IMR-90 (cell line): ENCODE data around the gene ANXA4. TPM values are rescaled to one million over a fixed set of nuclear protein-coding genes. Genes with fewer than 3 reads are reported as not detected.

Experiments
- ATAC-seq: fragments of 200-7000 bp; cut with Tn5 transposase; 2 replicates; pipeline ENCODE4 v1.9.1; 2020; ENCODE audit warnings: low read depth, mild to moderate bottlenecking, moderate library complexity
- BruUV-seq: library from RNA; stranded (reverse); fragments of 400-500 nt; replicated peaks from 2 replicates; lab custom pipeline; 2021; lab: Mats Ljungman, UMichigan
- CTCF ChIA-PET: fragments of 300-600 bp; formaldehyde crosslinking; extraction: SDS; loops from one replicate; lab custom pipeline; 2021; ENCODE audit warnings: antibody characterized with exemption; lab: Yijun Ruan, JAX
- POLR2A ChIA-PET: fragments of 300-600 bp; sonication (Branson Sonifier 250); formaldehyde crosslinking; loops from one replicate; lab custom pipeline; 2022; ENCODE audit warnings: antibody characterized with exemption; ENCODE audit not compliant: unreplicated experiment; lab: Charles Lee
- DNase-seq: peaks from one replicate; pipeline ENCODE4 v3.0.0; 2013
- H2AFZ ChIP-seq: replicated peaks from 2 replicates; pipeline ENCODE3; 2013; ENCODE audit warnings: low read length, mild to moderate bottlenecking; ENCODE audit not compliant: poor library complexity
- H2AK5ac ChIP-seq: 2 replicates; pipeline ENCODE4 v1.6.1; 2013; ENCODE audit warnings: low read depth, low read length, inconsistent platforms
- H2AK9ac ChIP-seq: replicated peaks from 2 replicates; pipeline ENCODE3; 2013; ENCODE audit warnings: mild to moderate bottlenecking, low read depth, low read length, moderate library complexity; ENCODE audit not compliant: poor library complexity
- H2BK120ac ChIP-seq: 2 replicates; pipeline ENCODE4 v1.6.1; 2013; ENCODE audit warnings: low read depth, low read length, inconsistent platforms
- H2BK15ac ChIP-seq: 3 replicates; pipeline ENCODE4 v1.6.1; 2013; ENCODE audit warnings: low read depth, low read length, inconsistent platforms
- H2BK20ac ChIP-seq: 2 replicates; pipeline ENCODE4 v1.6.1; 2013; ENCODE audit warnings: low read depth, mild to moderate bottlenecking, inconsistent platforms, low read length, moderate library complexity
- H2BK5ac ChIP-seq: 2 replicates; pipeline ENCODE4 v1.6.1; 2013; ENCODE audit warnings: mild to moderate bottlenecking, low read depth, low read length, inconsistent platforms; ENCODE audit not compliant: poor library complexity, severe bottlenecking
- H3K14ac ChIP-seq: replicated peaks from 2 replicates; pipeline ENCODE4 v1.6.1; 2013; ENCODE audit warnings: low read depth, low read length, inconsistent platforms
- H3K18ac ChIP-seq: 2 replicates; pipeline ENCODE4 v1.6.1; 2013; ENCODE audit warnings: low read depth, low read length, control low read depth
- H3K23ac ChIP-seq: 2 replicates; pipeline ENCODE4 v1.6.1; 2013; ENCODE audit warnings: low read depth, low read length, inconsistent platforms
- H3K27ac ChIP-seq: 2 replicates; pipeline ENCODE4 v1.5.1; 2013; ENCODE audit warnings: mild to moderate bottlenecking, control low read depth, low read length; ENCODE audit not compliant: insufficient read depth
- H3K27me3 ChIP-seq: 2 replicates; pipeline ENCODE4 v1.6.1; 2013; ENCODE audit warnings: low read length; ENCODE audit not compliant: control insufficient read depth, insufficient read depth
- H3K36me3 ChIP-seq: 2 replicates; pipeline ENCODE4 v1.6.1; 2013; ENCODE audit warnings: low read length, mixed read lengths; ENCODE audit not compliant: control insufficient read depth, insufficient read depth
- H3K4ac ChIP-seq: 2 replicates; pipeline ENCODE4 v1.6.1; 2013; ENCODE audit warnings: low read depth, low read length, inconsistent platforms
- H3K4me1 ChIP-seq: 2 replicates; pipeline ENCODE4 v1.6.1; 2013; ENCODE audit warnings: low read length, mixed read lengths; ENCODE audit not compliant: control insufficient read depth, insufficient read depth
- H3K4me2 ChIP-seq: 2 replicates; pipeline ENCODE4 v1.6.1; 2013; ENCODE audit warnings: low read depth, mild to moderate bottlenecking, control low read depth, low read length, moderate library complexity
- H3K4me3 ChIP-seq: 2 replicates; pipeline ENCODE4 v1.5.1; 2013; ENCODE audit warnings: low read depth, mild to moderate bottlenecking, control low read depth, low read length, moderate library complexity; ENCODE audit not compliant: insufficient read depth
- H3K56ac ChIP-seq: 2 replicates; pipeline ENCODE4 v1.6.1; 2013; ENCODE audit warnings: low read length, inconsistent platforms; ENCODE audit not compliant: insufficient read depth; ENCODE audit errors: extremely low read depth
- H3K79me1 ChIP-seq, 2 experiments: 2 replicates each; pipeline ENCODE4 v1.6.1; 2013; ENCODE audit warnings: low read length in 2 of 2, inconsistent platforms in 1 of 2, low read depth in 1 of 2
- H3K9ac ChIP-seq: 2 replicates; pipeline ENCODE4 v1.6.1; 2013; ENCODE audit warnings: low read depth, low read length, control low read depth
- H3K9me1 ChIP-seq: 2 replicates; pipeline ENCODE4 v1.6.1; 2013; ENCODE audit warnings: low read length, inconsistent platforms; ENCODE audit not compliant: insufficient read depth
- H3K9me3 ChIP-seq: 2 replicates; pipeline ENCODE4 v1.6.1; 2013; ENCODE audit warnings: low read length; ENCODE audit not compliant: control insufficient read depth, insufficient read depth
- H4K20me1 ChIP-seq: 2 replicates; pipeline ENCODE4 v1.6.1; 2013; ENCODE audit warnings: low read length, inconsistent platforms; ENCODE audit not compliant: insufficient read depth
- H4K5ac ChIP-seq: 2 replicates; pipeline ENCODE4 v1.6.1; 2013; ENCODE audit warnings: mild to moderate bottlenecking, low read depth, low read length, control low read depth
- H4K8ac ChIP-seq, 2 experiments: 2 replicates each; pipeline ENCODE4 v1.6.1; 2013; ENCODE audit warnings: low read depth in 2 of 2, low read length in 2 of 2, control low read depth in 1 of 2, inconsistent platforms in 1 of 2
- H4K91ac ChIP-seq: 2 replicates; pipeline ENCODE4 v1.6.1; 2013; ENCODE audit warnings: low read depth, low read length, inconsistent platforms; ENCODE audit not compliant: insufficient read depth
- CEBPB ChIP-seq: IDR thresholded peaks from 2 replicates; pipeline ENCODE4 v1.6.1; 2012; ENCODE audit warnings: low read depth, low read length, improper control_type of control experiment
- CHD1 ChIP-seq: IDR thresholded peaks from 2 replicates; pipeline ENCODE4 v1.6.1; 2012; ENCODE audit warnings: low read depth, low read length, improper control_type of control experiment
- FOS ChIP-seq: fragments of 150-350 bp; IDR thresholded peaks from 2 replicates; pipeline ENCODE4 v1.6.1; 2016; ENCODE audit warnings: low read depth, low read length
- MAFK ChIP-seq: IDR thresholded peaks from 2 replicates; pipeline ENCODE4 v1.6.1; 2012; ENCODE audit warnings: low read depth, low read length, improper control_type of control experiment
- MXI1 ChIP-seq: IDR thresholded peaks from 2 replicates; pipeline ENCODE4 v1.6.1; 2012; ENCODE audit warnings: low read depth, mild to moderate bottlenecking, low read length, moderate library complexity, borderline replicate concordance
- NFE2L2 ChIP-seq: fragments of 150-350 bp; IDR thresholded peaks from 2 replicates; pipeline ENCODE4 v1.6.1; 2016; ENCODE audit warnings: low read depth, mild to moderate bottlenecking, low read length
- POLR2A ChIP-seq: IDR thresholded peaks from 2 replicates; pipeline ENCODE4 v1.6.1; 2012; ENCODE audit warnings: mild to moderate bottlenecking, low read depth, low read length
- RCOR1 ChIP-seq: IDR thresholded peaks from 2 replicates; pipeline ENCODE4 v1.6.1; 2012; ENCODE audit warnings: mild to moderate bottlenecking, low read length, improper control_type of control experiment; ENCODE audit not compliant: insufficient replicate concordance
- RFX5 ChIP-seq: IDR thresholded peaks from 2 replicates; pipeline ENCODE4 v1.8.0; 2012; ENCODE audit warnings: low read depth, mild to moderate bottlenecking, low read length, moderate library complexity
- SMC3 ChIP-seq: fragments of 150-350 bp; IDR thresholded peaks from 2 replicates; pipeline ENCODE4 v1.6.1; 2016; ENCODE audit warnings: low read depth, mild to moderate bottlenecking, antibody characterized with exemption, low read length, moderate library complexity
- WGBS, 2 experiments: methylation state at CpG; one replicate each; pipeline versions ENCODE4 v1.1.5 to v1.1.7; 2013; ENCODE audit warnings: missing lambda C conversion rate in 2 of 2; ENCODE audit not compliant: insufficient read length in 1 of 2; ENCODE audit errors: extremely low coverage in 2 of 2; 5-methylcytosine and 5-hydroxymethylcytosine counted together
- dilution Hi-C: fragments of 300-500 bp; cut with HindIII; formaldehyde crosslinking; loops from one replicate; pipeline ENCODE4 v1.14.3; 2018; ENCODE audit warnings: low sequenced_read_pairs; ENCODE audit not compliant: unreplicated experiment
- in situ Hi-C: fragments of 300-500 bp; cut with MboI; formaldehyde crosslinking; loops from 3 replicates; pipeline ENCODE4 v1.14.3; 2019; ENCODE audit warnings: low sequenced_read_pairs, inconsistent platforms, mixed read lengths
- intact Hi-C: fragments of 100-400 bp; cut with micrococcal nuclease; formaldehyde crosslinking; loops from 2 replicates; pipeline ENCODE4 v1.10.0; 2022
- polyA plus RNA-seq, 3 experiments: library from polyadenylated mRNA; depleted of rRNA; stranded (reverse); fragments of >200 nt; gene quantifications; 2 replicates each; pipeline ENCODE4 v1.2.3, GENCODE V29; 2012; ENCODE audit warnings: low replicate concordance in 1 of 3
- total RNA-seq: library from RNA; depleted of rRNA; stranded (reverse); fragments of >200 nt; gene quantifications from 2 replicates; pipeline ENCODE4 v1.2.3, GENCODE V29; 2012
- TF ChIP-seq, protein P1 (sequence below): conservative IDR thresholded peaks from 2 replicates; pipeline ENCODE4 v1.5.1; 2012; ENCODE audit warnings: mild to moderate bottlenecking, low read depth, low read length, improper control_type of control experiment
- TF ChIP-seq, protein P2 (sequence below): fragments of 150-350 bp; IDR thresholded peaks from 2 replicates; pipeline ENCODE4 v1.6.1; 2017; ENCODE audit warnings: mild to moderate bottlenecking, antibody characterized with exemption, low read length, low read depth
- TF ChIP-seq, protein P3 (sequence below): fragments of 150-350 bp; IDR thresholded peaks from 2 replicates; pipeline ENCODE4 v1.6.1; 2016; ENCODE audit warnings: low read depth, mild to moderate bottlenecking, low read length, moderate library complexity, borderline replicate concordance

ANXA4 gene
- total and polyA plus RNA-seq, 2 of the 4 experiments (the other 2 are of a cell fraction): 22.2 to 72.0 TPM

DNA sequence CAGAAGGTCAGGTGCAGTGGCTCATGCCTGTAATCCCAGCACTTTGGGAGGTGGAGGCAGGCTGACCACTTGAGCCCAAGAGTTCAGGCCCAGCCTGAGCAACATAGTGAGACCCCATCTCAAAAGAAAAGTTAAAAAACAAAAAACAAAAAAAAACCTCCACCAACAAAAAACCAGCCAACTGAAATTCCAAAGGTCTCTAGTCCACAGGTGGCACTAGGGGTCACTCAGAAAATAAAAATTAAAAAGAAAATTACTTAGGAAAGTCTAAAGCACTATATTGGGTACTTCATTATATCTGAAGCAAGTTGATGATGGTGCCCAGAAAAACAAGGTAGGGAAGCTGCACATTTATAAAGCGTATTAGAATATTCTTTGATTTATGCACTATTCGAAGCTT lies 26.9 kb downstream of the ANXA4 start:
- Histone ChIP-seq H3K9me3 (no peaks in the 10 kb centered on the region), H3K4me1 (peaks cover 20% of the 10 kb centered on the region), H3K14ac (no peak overlapping the region), H3K79me1 (peaks cover 27 to 66% of the 10 kb centered on the region in 2 experiments), H3K23ac (0 out of 2 replicates have a peak overlapping the region, but pooled peaks have one; percentile 31), H2AK5ac (peak overlapping the region; percentile 53; the same call in 1 of the 2 replicates), H4K20me1 (peaks cover 11% of the 10 kb centered on the region; the same call in 1 of the 2 replicates), H3K4ac (no peak overlapping the region), H2BK20ac (no peak overlapping the region), H2BK120ac (no peak overlapping the region), H2AK9ac (no peak overlapping the region), H3K9ac (no peak overlapping the region), H3K9me1 (peaks cover 14% of the 10 kb centered on the region), H3K18ac (no peak overlapping the region; the same call in 1 of the 2 replicates), H3K4me2 (no peak overlapping the region), H2BK15ac (no peak overlapping the region), H4K5ac (no peak overlapping the region), H3K27ac (no peak overlapping the region), H2AFZ (no peak overlapping the region), H3K36me3 (no peaks in the 10 kb centered on the region), H4K91ac (no peak overlapping the region), H4K8ac (no peak overlapping the region), H3K4me3 (no peak overlapping the region), H3K56ac (no peak overlapping the region), H3K27me3 (no peaks in the 10 kb centered on the region), H2BK5ac (no peak overlapping the region)
- in situ Hi-C loops (no loop called here), dilution Hi-C loops (no loop called here), intact Hi-C loops (no loop called here)
- ChIA-PET POLR2A (no interaction called here), CTCF (interaction anchor here (1.9 kb wide), 1 partner anchor 44 kb away, joined by 11 read pairs; no protein-coding TSS in a partner anchor)
- BruUV-seq: no TSS peak
- TF ChIP-seq POLR2A: no peak
- no peak for TF ChIP-seq RCOR1
- TF ChIP-seq FOS: no peak
- no peak for TF ChIP-seq RFX5
- no peak for TF ChIP-seq NFE2L2
- no peak for TF ChIP-seq SMC3
- no peak for TF ChIP-seq CHD1
- TF ChIP-seq, protein P1, sequence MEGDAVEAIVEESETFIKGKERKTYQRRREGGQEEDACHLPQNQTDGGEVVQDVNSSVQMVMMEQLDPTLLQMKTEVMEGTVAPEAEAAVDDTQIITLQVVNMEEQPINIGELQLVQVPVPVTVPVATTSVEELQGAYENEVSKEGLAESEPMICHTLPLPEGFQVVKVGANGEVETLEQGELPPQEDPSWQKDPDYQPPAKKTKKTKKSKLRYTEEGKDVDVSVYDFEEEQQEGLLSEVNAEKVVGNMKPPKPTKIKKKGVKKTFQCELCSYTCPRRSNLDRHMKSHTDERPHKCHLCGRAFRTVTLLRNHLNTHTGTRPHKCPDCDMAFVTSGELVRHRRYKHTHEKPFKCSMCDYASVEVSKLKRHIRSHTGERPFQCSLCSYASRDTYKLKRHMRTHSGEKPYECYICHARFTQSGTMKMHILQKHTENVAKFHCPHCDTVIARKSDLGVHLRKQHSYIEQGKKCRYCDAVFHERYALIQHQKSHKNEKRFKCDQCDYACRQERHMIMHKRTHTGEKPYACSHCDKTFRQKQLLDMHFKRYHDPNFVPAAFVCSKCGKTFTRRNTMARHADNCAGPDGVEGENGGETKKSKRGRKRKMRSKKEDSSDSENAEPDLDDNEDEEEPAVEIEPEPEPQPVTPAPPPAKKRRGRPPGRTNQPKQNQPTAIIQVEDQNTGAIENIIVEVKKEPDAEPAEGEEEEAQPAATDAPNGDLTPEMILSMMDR: no peak
- no peak for TF ChIP-seq MAFK
- no peak for TF ChIP-seq CEBPB
- TF ChIP-seq, protein P2, sequence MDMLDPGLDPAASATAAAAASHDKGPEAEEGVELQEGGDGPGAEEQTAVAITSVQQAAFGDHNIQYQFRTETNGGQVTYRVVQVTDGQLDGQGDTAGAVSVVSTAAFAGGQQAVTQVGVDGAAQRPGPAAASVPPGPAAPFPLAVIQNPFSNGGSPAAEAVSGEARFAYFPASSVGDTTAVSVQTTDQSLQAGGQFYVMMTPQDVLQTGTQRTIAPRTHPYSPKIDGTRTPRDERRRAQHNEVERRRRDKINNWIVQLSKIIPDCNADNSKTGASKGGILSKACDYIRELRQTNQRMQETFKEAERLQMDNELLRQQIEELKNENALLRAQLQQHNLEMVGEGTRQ: no peak
- no peak for TF ChIP-seq MXI1
- TF ChIP-seq, protein P3, sequence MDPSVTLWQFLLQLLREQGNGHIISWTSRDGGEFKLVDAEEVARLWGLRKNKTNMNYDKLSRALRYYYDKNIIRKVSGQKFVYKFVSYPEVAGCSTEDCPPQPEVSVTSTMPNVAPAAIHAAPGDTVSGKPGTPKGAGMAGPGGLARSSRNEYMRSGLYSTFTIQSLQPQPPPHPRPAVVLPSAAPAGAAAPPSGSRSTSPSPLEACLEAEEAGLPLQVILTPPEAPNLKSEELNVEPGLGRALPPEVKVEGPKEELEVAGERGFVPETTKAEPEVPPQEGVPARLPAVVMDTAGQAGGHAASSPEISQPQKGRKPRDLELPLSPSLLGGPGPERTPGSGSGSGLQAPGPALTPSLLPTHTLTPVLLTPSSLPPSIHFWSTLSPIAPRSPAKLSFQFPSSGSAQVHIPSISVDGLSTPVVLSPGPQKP: no peak
- DNase-seq (no peak), ATAC-seq (no peak)
- WGBS, 2 experiments: 100% methylated on average over 1 of the region's 2 CpGs; no CpG with 5 or more reads in 1 of the 2 experiments
